Gastroesophageal sphincter (tissue), 4 donors: ENCODE measurements around the gene TEX2. TPM values are rescaled to one million over a fixed set of nuclear protein-coding genes. Genes with fewer than 3 reads are reported as not detected.

Experiments used
- ATAC-seq: fragments of 150-250 bp; one replicate; pipeline ENCODE4 v1.9.1; 2016; ENCODE audit warnings: mild to moderate bottlenecking, moderate library complexity
- H3K27ac ChIP-seq, 4 donors: fragments of 200-600 bp; sonication (generic) in 3 of 4; 1 replicate in 3 of 4; 2 replicates in 1 of 4; pipeline ENCODE4 v1.5.1; 2016 to 2019
- H3K27me3 ChIP-seq: fragments of 200-600 bp; sonication (generic); one replicate; pipeline ENCODE4 v1.5.1; 2019
- H3K36me3 ChIP-seq, 2 donors: fragments of 200-600 bp; sonication (generic); one replicate each; pipeline ENCODE4 v1.5.1; 2019; ENCODE audit warnings: control low read depth in 1 of 2
- H3K4me1 ChIP-seq, 3 donors: fragments of 200-600 bp; sonication (generic); 1 replicate in 2 of 3; 2 replicates in 1 of 3; pipeline ENCODE4 v1.5.1; 2016 to 2019; ENCODE audit warnings: control low read depth in 2 of 3
- H3K4me3 ChIP-seq, 2 donors: fragments of 200-600 bp; sonication (generic); one replicate each; pipeline ENCODE4 v1.5.1; 2019; ENCODE audit warnings: mild to moderate bottlenecking in 1 of 2, moderate library complexity in 1 of 2
- H3K9me3 ChIP-seq, 3 donors: fragments of 200-600 bp; sonication (generic); one replicate each; pipeline ENCODE4 v1.5.1; 2017 to 2019; ENCODE audit warnings: control low read depth in 2 of 3
- EP300 ChIP-seq: sonication (generic); formaldehyde crosslinking; IDR thresholded peaks from one replicate; pipeline ENCODE4 v1.6.1; 2017; ENCODE audit warnings: antibody characterized with exemption, mild to moderate bottlenecking
- POLR2A ChIP-seq, 2 donors: fragments of 450-650 bp; IDR thresholded peaks; one replicate each; pipeline ENCODE4 v1.6.1; 2017; ENCODE audit warnings: antibody characterized with exemption in 2 of 2, mild to moderate bottlenecking in 2 of 2, moderate library complexity in 1 of 2
- POLR2AphosphoS5 ChIP-seq: sonication (generic); formaldehyde crosslinking; IDR thresholded peaks from one replicate; pipeline ENCODE4 v1.6.1; 2017; ENCODE audit warnings: antibody characterized with exemption
- WGBS, 2 donors: methylation state at CpG; one replicate each; pipeline ENCODE4 v1.1.5; 2018; ENCODE audit warnings: low coverage in 1 of 2; 5-methylcytosine and 5-hydroxymethylcytosine counted together
- total RNA-seq, 4 donors: library from RNA; depleted of rRNA; stranded (reverse); fragments of >200 nt; gene quantifications; one replicate each; pipeline ENCODE4 v1.1.0, GENCODE V29; 2016
- TF ChIP-seq, protein P1 (sequence below), 4 experiments: fragments of 200-600 bp in 2 of 4; fragments of 450-650 bp in 2 of 4; sonication (generic) in 1 of 4; IDR thresholded peaks; one replicate each; pipeline ENCODE4 v1.5.1; 2017 to 2019; ENCODE audit warnings: antibody characterized with exemption in 4 of 4, mild to moderate bottlenecking in 2 of 4, moderate library complexity in 2 of 4

TEX2 gene
- total RNA-seq, 4 donors from 2014 or later = 37.8 to 60.9 (median 47.0) TPM

DNA sequence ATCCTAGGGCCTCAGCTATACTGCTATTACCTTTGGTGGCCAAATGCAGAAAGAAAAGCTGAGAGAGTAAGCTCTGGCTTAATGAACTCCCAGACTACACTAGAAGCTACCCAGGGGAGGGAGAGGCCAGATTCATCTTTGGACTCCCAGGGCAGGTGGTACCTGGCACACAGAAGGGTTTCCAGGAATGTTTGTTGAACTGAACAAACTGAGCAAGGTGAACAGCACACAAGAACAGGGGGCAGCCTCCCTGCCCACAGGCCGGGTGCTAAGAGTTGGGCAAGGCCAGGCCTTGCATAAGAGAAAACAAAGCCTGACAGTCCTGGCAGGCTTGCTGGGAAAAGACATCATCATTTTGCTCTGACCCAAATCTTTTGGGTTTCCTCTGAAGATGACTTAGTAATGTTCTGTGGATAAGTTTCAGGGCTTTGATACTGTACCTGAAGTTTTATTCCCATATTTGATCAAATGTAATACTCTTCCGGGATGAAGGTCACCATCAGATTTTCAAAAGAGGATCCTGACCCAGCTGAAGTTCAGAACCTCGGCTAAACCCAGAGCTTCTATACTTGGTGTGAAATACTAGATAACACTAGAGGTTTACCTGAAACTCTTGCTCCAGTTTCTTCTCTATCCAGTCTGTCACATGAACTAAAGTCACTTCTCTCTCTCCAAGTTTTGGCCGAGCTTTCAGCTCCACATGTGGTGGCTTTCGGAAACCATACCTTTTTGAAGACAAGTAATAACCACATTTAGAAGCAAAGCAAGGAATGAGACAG is 112.6 kb downstream of the TEX2 start:
- no peaks in the 10 kb centered on the region for H3K9me3 ChIP-seq
- H3K4me1 ChIP-seq = peaks cover 0 to 31% (median 7%) of the 10 kb centered on the region in 3 donors
- no peaks in the 10 kb centered on the region for H3K27me3 ChIP-seq
- 74 to 80% methylated on average over 4 to 5 of the region's 5 CpGs for WGBS, 2 donors
- TF ChIP-seq POLR2AphosphoS5 = peak; percentile 28
- no peak for TF ChIP-seq EP300
- no peak for TF ChIP-seq POLR2A (IDR thresholded peaks at IDR 0.05)
- no peak overlapping the region for H3K4me3 ChIP-seq
- H3K36me3 ChIP-seq = peaks cover 0 to 56% of the 10 kb centered on the region in 2 donors
- peak overlapping the region in 2 of 4 donors; percentile 28 to 41 for H3K27ac ChIP-seq
- no peak for ATAC-seq

DNA sequence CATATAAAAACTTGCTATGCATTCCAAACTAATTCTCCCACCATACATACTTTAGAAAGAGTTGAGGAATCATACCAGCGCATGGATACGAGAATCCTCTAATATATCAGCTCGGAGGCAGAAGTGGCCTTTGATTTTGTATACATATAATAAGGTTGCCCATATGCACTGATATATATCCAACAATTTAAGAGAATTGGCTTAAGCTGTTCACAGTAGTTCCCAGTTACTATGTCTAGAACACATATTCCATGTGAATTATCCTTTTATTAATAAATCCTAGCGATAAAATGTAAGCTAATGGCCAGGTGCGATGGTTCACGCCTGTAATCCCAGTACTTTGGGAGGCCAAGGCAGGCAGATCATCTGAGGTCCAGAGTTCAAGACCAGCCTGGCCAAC is 113.9 kb downstream of the TEX2 start:
- no peak for ATAC-seq
- H3K27ac ChIP-seq = no peak overlapping the region
- WGBS, 2 donors = 93 to 97% methylated on average over 5 to 6 of the region's 6 CpGs
- H3K9me3 ChIP-seq = no peaks in the 10 kb centered on the region
- peaks cover 0 to 30% (median 6%) of the 10 kb centered on the region in 3 donors for H3K4me1 ChIP-seq
- TF ChIP-seq POLR2A (IDR thresholded peaks at IDR 0.05) (no peak), POLR2AphosphoS5 (no peak), EP300 (no peak)
- TF ChIP-seq, protein P1, sequence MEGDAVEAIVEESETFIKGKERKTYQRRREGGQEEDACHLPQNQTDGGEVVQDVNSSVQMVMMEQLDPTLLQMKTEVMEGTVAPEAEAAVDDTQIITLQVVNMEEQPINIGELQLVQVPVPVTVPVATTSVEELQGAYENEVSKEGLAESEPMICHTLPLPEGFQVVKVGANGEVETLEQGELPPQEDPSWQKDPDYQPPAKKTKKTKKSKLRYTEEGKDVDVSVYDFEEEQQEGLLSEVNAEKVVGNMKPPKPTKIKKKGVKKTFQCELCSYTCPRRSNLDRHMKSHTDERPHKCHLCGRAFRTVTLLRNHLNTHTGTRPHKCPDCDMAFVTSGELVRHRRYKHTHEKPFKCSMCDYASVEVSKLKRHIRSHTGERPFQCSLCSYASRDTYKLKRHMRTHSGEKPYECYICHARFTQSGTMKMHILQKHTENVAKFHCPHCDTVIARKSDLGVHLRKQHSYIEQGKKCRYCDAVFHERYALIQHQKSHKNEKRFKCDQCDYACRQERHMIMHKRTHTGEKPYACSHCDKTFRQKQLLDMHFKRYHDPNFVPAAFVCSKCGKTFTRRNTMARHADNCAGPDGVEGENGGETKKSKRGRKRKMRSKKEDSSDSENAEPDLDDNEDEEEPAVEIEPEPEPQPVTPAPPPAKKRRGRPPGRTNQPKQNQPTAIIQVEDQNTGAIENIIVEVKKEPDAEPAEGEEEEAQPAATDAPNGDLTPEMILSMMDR (IDR thresholded peaks at IDR 0.05) = no peak
- H3K27me3 ChIP-seq = no peaks in the 10 kb centered on the region
- no peak overlapping the region for H3K4me3 ChIP-seq
- peaks cover 0 to 54% of the 10 kb centered on the region in 2 donors for H3K36me3 ChIP-seq

DNA sequence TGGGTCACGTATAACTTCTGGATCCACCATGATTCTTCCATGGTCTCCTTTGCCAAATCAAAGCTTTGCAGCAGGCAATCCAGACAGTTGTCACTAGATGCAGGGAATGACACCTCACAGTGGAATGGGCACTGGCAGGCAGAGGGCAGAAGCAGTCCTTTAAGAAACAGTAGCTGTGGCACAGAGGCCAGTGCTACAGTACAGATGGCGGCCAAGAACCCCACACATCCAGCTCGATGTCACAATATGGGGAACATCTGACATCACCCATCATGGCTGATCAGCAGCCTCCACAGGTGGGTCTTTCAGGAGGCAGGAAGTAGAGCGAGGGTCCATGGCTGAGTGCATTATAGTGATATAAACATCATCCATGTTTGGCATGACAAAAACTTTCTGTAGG is 114.4 kb downstream of the TEX2 start:
- H3K27ac ChIP-seq = peak overlapping the region in 3 of 4 donors; percentile 22 to 92 (median 89)
- H3K27me3 ChIP-seq = no peaks in the 10 kb centered on the region
- ATAC-seq = no peak
- no peak overlapping the region for H3K4me3 ChIP-seq
- WGBS, 2 donors = 87 to 97% methylated on average over 3 to 4 of the region's 4 CpGs
- peaks cover 0 to 50% of the 10 kb centered on the region in 2 donors for H3K36me3 ChIP-seq
- no peaks in the 10 kb centered on the region for H3K9me3 ChIP-seq
- H3K4me1 ChIP-seq = peaks cover 0 to 30% (median 6%) of the 10 kb centered on the region in 3 donors
- TF ChIP-seq EP300 (no peak), POLR2AphosphoS5 (no peak), POLR2A (IDR thresholded peaks at IDR 0.05) (no peak)
- TF ChIP-seq, protein P1 (IDR thresholded peaks at IDR 0.05) = no peak

DNA sequence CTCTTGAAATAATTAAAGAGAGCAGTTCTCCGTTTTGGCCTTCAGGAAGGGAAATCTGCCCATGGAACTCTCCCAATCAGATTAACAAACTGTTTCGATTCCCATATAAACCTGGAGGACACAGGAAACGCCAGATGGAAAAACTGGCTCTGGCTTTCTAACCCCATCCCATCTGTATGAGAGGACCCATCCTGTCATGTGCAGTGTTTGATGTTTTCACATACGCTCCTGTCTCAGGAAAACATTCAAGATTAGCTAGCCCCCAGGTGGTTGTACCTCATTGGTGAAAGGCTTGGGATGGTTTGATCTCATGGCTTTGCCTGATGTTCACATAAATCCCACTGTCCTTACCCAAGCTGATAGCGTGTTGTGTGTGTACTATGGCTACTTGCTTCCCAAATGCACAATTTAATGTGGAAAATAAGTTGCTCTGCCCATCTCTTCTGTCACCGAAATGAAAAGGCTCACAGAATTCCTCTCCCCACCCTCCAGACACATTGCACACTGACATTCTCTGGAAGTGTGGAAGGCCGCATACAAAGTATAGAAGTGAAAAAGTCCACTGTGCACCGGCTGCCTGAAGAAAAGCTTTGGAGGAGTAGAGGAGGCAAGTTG is 114.9 kb downstream of the TEX2 start:
- H3K9me3 ChIP-seq = no peaks in the 10 kb centered on the region
- no peak for ATAC-seq
- TF ChIP-seq EP300 (no peak), POLR2A (IDR thresholded peaks at IDR 0.05) (no peak), POLR2AphosphoS5 (no peak)
- TF ChIP-seq, protein P1 (IDR thresholded peaks at IDR 0.05) = no peak
- H3K27me3 ChIP-seq = no peaks in the 10 kb centered on the region
- WGBS, 2 donors = 45 to 62% methylated on average over 6 to 7 of the region's 8 CpGs
- peak overlapping the region in 3 of 4 donors; percentile 22 to 92 (median 89) for H3K27ac ChIP-seq
- peaks cover 0 to 44% of the 10 kb centered on the region in 2 donors for H3K36me3 ChIP-seq
- peaks cover 0 to 30% (median 6%) of the 10 kb centered on the region in 3 donors for H3K4me1 ChIP-seq
- H3K4me3 ChIP-seq = no peak overlapping the region

DNA sequence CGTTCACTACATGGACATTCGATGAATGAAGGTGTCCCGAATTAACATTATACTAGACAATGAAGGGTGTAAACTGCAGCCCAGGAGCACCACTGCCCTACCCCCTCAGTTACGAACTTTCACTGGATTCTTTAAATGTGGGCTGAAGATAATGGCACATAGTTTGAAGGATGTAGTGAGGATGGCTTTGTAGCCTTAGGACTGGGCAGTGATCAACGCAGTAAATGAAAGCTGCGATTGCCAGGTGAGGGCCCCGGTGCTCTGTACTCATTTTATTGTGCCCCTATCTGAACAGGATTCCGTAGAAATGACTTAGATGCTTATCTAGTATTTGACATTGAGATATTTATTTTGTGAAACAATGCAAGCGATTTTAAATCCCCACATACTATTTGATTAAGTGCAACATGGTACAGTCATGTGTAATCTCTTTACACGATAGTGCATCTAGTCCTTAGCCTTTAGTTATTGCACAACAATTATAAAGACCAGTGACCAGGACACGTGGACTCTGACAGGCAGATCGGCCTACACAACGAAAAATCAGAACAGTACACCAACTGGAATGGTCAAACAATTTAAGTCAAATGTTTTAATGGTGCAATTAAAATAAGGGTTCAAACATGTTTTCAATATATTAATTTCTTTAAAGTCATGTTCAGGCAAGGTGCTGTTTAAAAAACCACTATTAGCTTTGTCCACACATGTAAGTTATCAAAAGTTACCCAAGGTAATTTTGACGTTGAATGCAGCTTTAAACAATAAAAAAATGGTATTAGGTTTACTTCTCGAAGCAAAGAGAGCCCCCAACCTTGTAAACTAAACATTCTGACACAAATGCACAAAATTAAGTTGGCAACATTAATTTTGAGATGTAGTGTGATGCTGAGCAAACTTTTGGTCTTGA is 115.7 kb downstream of the TEX2 start:
- H3K4me1 ChIP-seq = peaks cover 0 to 30% (median 6%) of the 10 kb centered on the region in 3 donors
- no peak for ATAC-seq
- TF ChIP-seq, protein P1 (IDR thresholded peaks at IDR 0.05) = no peak
- peak; percentile 50 for TF ChIP-seq POLR2AphosphoS5

More for the DNA sequence above, 115.7 kb downstream of the TEX2 start:
- 41 to 51% methylated on average over 14 to 15 of the region's 15 CpGs for WGBS, 2 donors
- H3K9me3 ChIP-seq = no peaks in the 10 kb centered on the region
- peak overlapping the region in 1 of 2 donors; percentile 76 for H3K4me3 ChIP-seq
- H3K27ac ChIP-seq = peak overlapping the region in 3 of 4 donors; percentile 89 to 96 (median 92)
- peaks cover 0 to 36% of the 10 kb centered on the region in 2 donors for H3K36me3 ChIP-seq
- no peaks in the 10 kb centered on the region for H3K27me3 ChIP-seq
